Measurements from ENCODE around the gene EPAS1.

Gene EPAS1

DNA sequence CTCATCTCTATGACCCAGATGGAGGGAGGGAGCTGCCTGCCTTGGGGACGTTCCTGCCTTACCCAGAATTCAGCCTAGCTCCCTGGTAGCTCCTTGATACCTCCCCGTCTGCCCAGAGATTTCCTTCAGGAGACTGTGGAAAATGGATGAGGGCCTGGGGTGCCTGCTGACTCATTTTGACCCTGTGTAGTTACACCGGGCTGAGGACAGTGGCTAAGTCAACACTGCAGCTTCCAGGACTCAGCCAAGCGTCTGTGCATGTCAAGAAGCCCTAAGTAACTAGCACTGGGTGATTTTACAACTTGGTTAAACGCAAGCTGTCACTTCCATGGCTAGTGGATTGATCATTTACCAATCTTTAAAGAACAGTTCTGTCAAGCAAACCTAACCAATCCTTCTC, 23.3 kb upstream of the EPAS1 start:
- no peak for DNase-seq

DNA sequence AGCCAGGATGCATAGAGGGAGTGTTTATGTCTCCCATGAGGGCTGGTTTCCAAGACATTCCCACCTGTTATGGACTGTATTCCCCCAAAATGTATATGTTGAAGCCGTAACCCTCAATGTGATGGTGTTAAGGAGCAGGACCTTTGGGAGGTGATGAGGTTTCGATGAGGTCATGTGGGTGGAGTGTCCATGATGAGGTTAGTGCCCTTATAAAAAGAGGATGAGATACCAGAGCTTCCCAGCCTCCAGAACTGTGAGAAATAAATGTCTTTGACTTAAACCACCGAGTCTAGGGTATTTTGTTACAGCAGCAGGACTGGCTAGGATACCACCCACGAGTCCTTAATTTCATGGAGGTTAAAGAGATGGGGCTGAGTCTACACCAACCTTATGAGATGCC, 22.6 kb upstream of the EPAS1 start:
- DNase-seq, result no peak

DNA sequence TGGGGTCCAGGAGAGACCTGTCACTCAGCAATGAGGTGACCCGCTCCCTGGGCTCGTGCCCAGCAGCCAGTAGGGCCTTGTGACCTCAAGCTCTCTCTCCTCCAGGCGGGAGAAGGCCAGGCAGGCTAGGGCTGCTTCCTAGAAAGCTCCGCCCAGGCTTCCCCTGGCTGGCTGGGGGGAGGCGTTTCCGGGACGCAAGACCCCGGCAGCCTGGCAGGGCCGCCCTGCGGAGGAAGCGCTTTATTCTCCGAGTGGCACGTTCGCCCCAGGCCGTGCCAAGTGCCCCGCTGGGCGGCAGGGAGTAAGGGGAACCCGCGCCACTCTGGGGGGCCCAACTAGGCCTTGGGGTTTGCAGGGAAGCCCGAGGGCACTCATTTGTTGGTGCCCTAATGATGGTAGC, 21.2 kb upstream of the EPAS1 start:
- DNase-seq, result no peak

DNA sequence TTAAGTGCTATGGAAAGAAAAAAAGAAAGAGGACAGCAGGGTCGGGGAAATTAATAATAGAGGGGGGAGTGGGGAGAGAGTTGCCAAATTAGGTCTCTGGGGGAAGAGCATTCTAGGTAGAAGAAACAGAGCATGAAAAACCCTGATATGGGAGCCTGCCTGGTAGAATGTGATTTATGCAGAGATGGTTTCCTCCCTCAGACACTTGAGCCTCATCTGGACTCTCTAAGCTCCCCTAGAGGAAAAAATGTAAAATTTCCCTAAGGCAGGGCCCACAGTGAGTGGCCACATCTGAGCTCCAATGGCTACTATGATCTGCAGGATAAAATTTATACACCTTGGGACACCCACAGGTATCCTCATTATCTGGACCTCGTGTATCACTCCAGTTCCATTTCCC, 20.6 kb upstream of the EPAS1 start:
- peak; percentile 39 for DNase-seq

DNA sequence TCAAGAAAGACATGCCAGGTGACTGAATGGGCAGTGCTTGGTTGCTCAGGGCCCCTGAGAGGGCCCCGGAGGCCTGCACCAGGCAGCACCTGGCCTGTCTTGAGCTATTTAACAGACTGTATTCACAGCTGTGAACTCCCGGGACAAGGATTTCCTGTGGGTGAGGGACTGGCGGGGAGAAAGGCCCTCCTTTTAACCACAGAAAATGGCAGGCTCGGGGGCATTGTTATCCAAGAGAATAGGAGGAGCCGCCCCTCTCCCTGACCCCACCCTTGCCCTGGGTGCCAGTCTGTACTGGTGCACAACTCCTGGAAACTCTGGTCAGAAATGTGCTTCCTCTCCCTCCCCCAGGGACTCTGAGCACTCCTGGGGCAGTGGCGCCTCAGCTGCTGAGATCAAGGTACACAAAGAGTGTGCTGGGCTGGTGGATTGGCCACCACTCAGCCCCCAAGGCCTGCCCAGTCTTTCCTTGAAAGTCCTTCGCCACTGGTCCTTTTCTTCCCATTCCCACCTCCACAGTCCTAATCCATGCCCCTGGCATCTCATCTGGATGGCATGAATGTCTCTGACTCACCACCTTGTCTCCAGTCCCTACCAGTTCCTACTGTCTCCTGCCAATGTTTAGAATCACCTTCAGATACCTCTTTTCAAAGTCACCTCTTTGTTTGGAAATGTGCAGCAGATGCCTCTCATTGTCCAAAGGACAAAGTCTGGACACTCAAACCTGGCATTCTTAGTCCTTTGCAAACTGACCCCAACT, 19.6 kb upstream of the EPAS1 start:
- no peak for DNase-seq

DNA sequence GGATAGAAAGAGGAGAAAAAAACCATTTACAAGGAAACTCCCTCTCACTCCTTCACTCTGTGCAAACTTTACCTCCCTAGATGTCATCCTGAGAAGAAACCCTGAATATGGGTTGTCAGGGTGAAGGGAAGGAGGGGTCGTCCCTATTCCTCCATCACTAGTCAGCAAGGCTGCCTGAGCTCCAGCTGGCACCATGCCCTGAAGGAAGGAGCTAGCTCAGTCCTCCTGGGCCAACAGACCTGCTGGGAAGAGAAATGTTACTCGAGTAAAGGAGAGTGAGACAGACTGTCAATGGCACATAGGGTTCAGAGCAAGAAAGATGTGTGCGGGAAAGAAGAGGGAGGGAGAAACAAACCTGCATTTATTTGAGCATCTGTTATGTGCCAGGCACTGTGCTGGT, 18.3 kb upstream of the EPAS1 start:
- DNase-seq, result no peak

DNA sequence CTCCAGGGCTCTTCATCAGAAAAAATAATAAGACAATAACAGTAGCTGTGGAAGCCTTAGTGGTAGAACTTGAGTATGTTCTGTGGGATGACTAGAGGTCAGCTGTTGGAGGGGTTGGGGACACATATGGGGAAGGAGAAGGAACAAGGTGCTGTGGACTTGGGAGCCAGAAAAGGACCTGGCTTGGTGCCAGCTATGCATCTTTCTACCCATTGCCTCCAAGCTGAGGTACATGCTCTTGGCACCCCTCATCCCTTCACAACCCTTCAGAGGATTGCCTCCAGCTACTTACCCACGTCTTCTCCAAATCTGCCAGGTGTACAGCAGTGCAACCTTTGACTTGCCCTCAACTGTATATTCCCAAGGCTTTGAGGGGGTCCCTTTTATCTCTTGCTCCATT, 15.3 kb upstream of the EPAS1 start:
- no peak for DNase-seq

DNA sequence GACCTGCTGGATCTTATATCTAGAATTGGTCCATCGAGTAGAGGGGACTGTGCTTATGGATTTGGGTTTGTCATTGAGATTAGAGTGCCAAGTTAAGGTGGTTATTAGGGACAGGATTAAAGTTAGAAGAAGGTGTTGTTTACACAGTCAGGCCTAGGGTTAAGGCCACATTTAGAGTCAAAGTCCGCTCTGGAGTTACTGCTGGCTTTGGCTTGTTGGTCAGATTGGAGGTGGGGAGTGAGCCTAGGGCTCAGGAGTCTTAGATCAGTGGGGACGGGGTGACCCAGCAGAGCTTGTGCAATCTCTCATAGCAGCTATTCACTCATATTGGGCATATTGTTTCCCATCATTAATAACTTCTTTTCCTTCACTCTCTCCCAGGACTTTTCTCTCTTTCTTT, 13.5 kb upstream of the EPAS1 start:
- no peak for DNase-seq

DNA sequence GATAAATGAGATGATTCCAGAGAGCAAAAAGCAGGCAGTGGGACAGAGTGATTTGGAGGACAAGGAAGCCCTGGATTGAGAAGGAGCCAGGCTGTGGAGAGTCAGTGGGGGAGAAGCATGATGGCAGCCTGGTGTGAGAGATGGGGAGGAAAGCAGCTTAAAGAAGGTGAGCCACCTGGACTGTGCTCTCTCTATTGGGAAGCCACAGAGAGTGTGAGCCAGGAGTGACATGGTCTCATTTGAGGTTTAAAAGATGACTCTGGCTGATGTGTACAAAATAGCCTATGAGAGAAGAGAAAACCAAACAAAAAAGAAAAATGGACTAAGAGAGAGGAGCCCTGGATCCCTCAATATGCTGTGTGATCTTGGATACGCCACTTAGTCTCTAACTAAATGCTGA, 12.9 kb upstream of the EPAS1 start:
- no peak for DNase-seq

DNA sequence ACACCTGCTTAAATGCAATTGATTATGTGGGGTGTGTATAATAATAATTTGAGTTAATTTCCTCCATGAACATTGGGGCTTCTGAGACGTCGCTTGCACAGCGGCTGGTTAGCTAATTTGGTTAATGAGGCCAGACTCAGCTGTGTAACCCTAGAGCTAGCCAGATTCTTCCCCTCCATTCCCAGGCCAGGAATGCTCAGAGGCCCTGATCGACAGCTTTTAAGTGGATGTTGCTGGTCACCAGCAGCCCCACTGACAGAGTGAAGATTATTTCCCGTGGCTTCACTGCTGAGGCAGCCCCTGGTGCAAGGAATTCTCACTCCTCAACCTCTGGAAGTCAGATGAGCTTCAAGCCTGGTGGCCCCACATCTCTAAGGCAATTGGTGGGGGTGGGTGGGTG, 12.4 kb upstream of the EPAS1 start:
- no peak for DNase-seq

DNA sequence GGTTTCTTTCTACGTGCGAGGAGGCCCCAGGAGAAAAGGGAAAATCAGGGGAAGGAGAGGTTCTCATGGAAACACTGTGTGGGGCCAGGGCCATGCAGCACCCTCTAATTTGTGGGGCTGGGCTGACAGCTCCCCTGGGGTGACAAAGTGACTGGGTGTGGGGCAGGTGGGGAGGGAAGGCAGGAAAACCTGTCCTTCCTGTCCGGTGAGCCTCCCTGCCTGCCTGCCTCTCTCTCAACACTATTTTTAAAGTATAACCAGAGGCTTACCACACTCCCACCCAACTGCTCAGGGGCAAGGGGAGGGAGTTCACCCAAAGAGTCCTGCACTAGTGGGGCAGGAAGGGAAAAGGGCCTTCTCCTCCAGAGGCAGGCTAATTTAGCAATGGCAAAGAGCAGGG, 10.5 kb upstream of the EPAS1 start:
- no peak for DNase-seq

DNA sequence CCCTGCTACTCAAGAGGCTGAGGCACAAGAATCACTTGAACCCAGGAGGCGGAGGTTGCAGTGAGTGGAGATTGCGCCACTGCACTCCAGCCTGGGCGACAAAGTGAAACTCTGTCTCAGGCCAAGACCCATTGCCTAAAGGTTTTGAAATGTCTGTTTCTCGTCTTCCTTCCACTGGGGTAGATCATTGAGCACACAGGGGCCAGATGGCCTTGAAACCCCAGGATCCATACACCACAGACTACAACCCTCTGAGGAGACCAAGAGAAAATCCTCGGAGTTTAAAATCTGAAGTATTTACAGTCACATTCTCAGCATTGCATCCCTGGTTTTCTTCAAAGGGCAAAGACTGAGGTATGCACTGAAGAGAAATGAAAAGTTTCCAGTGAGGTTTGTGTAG, 7.1 kb upstream of the EPAS1 start:
- DNase-seq, result no peak

DNA sequence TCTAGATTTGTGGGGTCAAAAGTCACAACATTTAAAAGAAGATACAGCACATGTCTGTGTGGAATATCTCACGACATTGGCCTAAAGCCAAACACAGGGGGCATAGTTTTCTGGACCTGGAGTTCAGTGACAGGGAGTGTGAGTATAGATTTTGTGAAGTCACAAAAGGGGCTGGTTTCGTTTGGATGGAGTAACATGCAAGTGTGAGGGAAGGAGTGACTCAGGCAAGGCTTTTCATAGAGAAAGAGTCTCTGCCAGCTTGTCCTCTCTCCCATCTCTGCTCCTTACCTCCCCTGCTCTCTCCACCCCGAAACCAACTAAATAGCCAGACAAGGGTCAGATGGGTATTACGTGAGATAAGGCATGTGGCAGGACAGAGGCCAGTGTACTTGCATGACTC, 3.7 kb upstream of the EPAS1 start:
- DNase-seq, result no peak

DNA sequence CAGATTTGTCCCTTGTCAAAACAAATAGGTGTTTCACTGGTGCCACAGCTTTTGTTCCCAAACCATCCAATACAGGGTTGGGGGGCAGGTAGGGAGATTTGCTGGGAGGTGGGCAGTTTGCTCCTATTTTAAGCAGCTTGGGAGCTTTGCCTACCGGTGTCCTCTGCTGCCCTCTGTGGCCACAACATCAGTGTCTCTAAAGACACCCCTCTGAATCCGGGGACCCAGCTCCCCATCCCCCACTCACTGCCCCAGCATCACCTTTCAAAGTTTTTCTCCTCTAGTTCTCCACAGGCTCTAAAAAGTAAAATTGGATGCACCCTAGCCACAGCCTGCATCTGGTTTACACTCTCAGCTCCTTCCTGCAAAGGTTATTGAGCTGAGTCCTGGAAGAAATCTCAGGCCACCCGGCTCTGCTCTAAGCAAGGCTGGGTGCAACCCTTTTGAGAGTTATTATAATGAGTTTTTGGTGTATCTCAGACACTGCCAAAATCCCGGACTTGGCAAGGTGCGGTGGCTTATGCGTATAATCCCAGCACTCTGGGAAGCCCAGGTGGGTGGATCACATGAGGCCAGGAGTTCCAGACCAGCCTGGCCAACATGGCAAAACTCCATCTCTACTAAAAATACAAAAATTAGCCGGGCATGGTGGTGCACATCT, 2.9 kb upstream of the EPAS1 start:
- no peak for DNase-seq

DNA sequence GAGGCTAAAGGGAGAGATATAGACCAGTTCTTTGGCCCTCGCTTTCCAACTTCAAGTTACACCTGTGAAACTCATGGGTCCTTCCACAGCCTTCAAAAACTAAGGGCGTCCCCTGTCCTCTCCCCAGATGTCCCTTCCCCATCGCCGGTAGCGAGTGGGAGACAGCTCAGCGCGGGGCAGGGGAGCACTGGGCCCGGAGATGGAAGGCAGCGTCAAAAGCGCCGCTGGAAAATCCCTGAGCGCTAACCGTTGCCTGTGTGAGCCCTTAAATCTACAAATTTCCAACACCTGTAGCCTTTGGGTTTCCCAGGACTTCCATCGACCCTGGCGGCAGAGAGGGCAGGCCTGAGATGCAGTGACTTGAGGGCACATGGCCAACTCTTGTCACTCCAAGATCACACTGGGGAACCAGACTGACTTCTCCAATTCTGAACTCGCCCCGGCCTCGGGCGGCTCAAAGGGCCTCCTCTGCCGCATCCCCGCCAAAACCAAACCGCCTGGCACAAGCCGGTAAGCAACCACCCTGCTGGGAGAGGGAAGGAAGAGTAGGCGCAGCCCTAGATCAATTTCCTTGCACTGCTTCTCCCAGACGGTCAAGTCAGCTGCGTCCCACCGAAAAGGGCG, 879 bp upstream of the EPAS1 start:
- no peak for DNase-seq

DNA sequence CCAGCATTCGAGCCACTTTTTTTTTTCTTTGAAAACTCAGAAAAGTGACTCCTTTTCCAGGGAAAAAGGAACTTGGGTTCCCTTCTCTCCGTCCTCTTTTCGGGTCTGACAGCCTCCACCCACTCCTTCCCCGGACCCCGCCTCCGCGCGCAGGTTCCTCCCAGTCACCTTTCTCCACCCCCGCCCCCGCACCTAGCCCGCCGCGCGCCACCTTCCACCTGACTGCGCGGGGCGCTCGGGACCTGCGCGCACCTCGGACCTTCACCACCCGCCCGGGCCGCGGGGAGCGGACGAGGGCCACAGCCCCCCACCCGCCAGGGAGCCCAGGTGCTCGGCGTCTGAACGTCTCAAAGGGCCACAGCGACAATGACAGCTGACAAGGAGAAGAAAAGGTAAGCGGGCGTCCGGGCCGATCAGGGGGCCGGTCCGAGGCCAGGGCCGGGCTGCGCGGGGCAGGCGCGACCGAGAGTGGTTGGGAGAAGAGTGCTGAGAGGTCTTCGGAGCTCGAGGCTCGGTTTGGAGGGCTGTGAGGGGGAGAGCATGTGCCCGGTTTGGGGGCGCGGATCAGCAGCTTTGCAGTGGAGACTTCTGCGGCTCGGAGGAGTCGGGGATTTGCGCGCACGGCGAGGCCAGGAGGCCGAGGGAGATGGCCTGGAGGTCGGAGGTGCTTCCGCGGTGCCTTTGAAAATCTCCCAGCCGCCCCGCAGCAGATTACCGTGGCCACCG, 502 bp downstream of the EPAS1 start:
- no peak for DNase-seq

DNA sequence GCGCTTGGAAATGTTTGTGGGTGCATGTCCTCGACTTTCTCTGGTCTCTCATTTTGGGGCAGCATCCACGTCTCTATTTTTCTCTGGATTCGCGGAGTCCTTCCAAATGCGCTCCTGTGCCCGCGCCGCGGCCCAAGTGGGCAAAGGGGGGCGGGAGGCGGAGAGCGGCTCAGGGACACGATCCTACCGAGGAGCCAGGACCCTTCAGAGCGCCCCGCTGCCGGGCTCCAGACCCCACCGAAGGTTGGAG, 990 bp downstream of the EPAS1 start:
- no peak for DNase-seq

DNA sequence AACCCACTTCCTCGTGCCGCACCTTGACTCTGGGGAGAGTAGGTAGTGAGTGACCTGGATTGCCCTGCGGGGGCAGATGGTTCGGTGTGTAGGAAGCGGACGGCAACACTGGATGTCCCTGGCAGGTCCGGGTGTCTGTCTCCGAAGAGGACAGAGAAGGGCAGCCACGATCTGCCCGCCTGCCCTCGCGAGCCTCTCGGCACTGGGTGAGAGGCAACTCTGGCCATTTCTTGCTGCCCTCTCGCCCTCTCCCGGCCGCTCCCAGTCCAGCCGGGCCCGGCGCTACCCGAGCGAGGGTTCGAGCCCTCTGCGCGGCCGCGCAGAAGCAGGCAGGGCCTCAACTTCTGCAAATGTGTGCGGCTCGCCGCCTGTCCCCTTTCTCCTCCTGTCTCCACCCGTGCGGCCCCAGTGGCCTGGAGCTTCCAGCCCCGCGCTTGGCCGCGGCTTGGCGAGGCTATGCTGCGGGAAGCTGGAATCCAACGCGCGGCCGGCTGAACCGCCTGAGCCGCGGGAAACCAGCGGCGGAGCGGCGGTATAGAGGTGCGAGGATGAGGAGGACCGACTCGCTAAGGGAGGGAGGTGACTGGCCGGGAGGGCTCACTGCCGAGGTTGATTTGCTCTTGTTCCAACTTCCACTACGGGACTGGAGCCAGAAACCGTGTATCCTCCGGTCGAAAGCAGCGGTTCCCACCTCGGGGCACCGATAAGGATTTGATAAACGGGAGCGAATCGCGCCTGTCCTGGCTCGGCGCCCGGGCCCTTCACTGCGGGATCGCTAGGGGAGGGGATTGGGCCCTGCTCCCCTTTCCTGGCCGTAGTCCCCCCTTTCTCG, 1.5 kb downstream of the EPAS1 start:
- DNase-seq, result no peak

DNA sequence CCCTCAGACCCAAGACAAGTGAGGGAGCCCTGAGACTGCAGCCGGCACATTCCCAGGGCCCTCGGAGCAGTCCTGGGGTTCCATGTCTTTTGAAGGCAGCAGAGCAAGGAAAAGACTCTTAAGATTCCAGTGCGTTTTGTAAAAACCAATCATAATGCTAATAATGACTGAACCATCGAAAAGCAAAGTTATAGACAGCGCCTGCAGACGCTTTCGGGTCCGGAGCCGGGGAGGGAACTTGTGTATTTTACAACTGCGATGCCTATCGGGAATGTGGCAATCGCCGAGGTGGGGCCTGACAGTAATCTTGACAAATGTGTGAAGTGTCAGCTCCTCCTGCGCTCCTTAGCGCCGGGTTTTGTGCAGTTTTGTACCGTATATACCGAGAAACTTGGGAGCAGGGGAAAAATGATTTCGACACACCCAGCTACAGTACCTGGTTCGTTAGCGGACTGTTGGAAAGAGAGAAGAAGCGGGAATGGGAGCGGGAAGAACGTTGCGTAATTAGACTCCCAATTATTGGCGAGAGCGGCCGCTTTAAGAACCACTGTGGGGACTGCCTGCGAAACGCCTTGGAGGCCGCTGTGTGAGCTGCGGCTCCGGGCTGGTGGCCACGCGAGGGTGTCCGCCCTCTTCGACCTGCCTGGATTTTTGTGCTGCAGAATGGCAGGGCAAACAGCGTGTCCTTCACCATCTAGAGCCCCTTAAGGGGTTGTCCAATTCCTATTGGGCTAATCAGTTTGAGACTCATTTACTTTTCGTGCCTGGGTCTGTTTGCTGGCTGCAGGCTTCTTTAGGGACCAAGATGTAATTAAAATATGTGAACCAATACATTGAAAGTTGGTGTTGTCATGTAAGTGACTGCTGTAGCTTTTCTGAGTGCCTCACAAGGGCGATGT, 2.4 kb downstream of the EPAS1 start:
- peak; percentile 64 for DNase-seq

DNA sequence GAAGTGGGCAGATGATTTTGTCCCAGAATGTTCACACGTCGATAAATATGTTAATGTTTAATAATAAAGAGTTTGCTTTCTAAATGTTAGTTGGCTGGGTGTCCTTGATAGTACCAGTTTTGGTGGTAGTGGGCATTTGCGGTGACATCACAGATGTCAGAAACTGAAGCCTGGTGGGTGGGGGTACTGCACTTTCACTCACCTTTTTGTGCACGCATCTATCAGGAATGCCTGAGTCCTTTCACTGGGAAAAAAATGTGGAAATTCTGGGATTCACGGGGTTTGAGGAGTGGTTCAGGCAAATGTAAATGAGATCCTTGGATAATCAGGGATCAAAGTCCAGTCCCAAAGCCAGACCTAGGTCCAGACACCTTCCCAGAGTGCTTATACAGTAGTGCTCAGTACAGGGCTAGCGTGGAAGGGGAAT, 3.2 kb downstream of the EPAS1 start:
- no peak for DNase-seq

DNA sequence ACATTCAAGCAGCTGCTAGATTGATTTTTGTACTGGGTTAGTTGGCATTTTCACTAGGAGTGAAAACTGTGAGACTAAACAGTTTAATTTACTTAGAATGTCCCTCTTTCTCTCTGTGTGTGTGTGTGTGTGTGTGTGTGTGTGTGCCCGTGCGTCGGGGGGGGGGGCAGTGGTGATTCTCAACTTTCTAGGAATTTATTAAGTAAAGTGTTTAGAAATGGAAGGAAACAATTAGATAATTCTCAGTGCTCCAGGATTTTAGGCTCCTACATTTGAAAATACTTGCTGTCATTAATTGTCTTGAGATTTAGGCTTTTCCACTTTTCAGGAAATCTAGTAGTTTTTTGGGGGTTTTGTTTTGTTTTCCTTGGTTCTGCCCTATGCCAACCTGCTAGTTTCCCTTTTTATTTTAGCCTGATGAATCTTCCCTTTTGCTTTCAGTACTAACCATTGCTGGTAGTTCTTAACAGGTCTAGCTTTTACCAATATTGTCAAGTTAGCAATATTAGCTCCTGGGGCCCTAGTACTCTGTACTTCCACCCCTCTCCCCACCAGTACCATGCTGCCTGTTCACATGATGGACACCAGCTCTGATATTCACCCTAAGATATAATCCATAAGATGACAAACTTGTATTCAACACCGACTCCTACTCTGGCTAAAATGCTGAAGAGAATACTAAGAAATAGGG, 4.9 kb downstream of the EPAS1 start:
- no peak for DNase-seq

Data from fibroblast of skin of abdomen (primary cell).